HepG2 (cell line): ENCODE results near the gene PAQR5. TPM values are rescaled to one million over a fixed set of nuclear protein-coding genes. Genes with fewer than 3 reads are reported as not detected.

Source experiments
- AHDC1 ChIP-seq: sonication (generic); formaldehyde crosslinking; IDR thresholded peaks from 2 replicates; pipeline ENCODE4 v1.5.1; 2020; ENCODE audit warnings: mild to moderate bottlenecking, missing genetic modification reagents, borderline replicate concordance
- CBFB ChIP-seq: sonication (generic); formaldehyde crosslinking; IDR thresholded peaks from 2 replicates; pipeline ENCODE4 v1.4.0; 2020; ENCODE audit warnings: missing genetic modification reagents
- DDIT3 ChIP-seq: sonication (generic); formaldehyde crosslinking; IDR thresholded peaks from 2 replicates; pipeline ENCODE4 v1.4.0; 2020; ENCODE audit warnings: mild to moderate bottlenecking, missing genetic modification reagents
- DZIP1 ChIP-seq: sonication (generic); formaldehyde crosslinking; IDR thresholded peaks from 2 replicates; pipeline ENCODE4 v1.5.0; 2020; ENCODE audit warnings: mild to moderate bottlenecking, missing genetic modification reagents
- FOXC1 ChIP-seq: sonication (generic); formaldehyde crosslinking; IDR thresholded peaks from 2 replicates; pipeline ENCODE4 v1.8.0; 2022; ENCODE audit warnings: mild to moderate bottlenecking, missing genetic modification reagents, borderline replicate concordance
- FOXK2 ChIP-seq: fragments of 450-650 bp; IDR thresholded peaks from 2 replicates; pipeline ENCODE4 v1.6.1; 2016
- POLR2A ChIP-seq, 2 experiments: IDR thresholded peaks; 2 replicates each; pipeline ENCODE4 v1.6.1; 2011; ENCODE audit warnings: low read depth in 2 of 2, low read length in 2 of 2, mild to moderate bottlenecking in 1 of 2, moderate library complexity in 1 of 2; ENCODE audit not compliant: insufficient read depth in 1 of 2
- RCOR2 ChIP-seq: IDR thresholded peaks from 2 replicates; pipeline ENCODE4 v1.6.1; 2016; ENCODE audit warnings: missing biosample characterization, missing genetic modification reagents
- SOX13 ChIP-seq, 3 experiments: fragments of 450-650 bp in 1 of 3; sonication (generic) in 1 of 3; formaldehyde crosslinking in 1 of 3; IDR thresholded peaks in 2 of 3; conservative IDR thresholded peaks in 1 of 3; 2 replicates each; pipeline versions ENCODE4 v1.5.0 to v1.6.1; 2016 to 2020; ENCODE audit warnings: antibody characterized with exemption in 1 of 3, mild to moderate bottlenecking in 1 of 3, missing compliant biosample characterization in 1 of 3, missing genetic modification reagents in 1 of 3, moderate library complexity in 1 of 3
- ZBTB7A ChIP-seq: sonication (generic); formaldehyde crosslinking; IDR thresholded peaks from 2 replicates; pipeline ENCODE4 v1.8.0; 2022; ENCODE audit warnings: mild to moderate bottlenecking, missing genetic modification reagents
- ZFP37 ChIP-seq: sonication (generic); formaldehyde crosslinking; IDR thresholded peaks from 2 replicates; pipeline ENCODE4 v1.4.0; 2020; ENCODE audit warnings: missing genetic modification reagents, borderline replicate concordance
- ZGPAT ChIP-seq: IDR thresholded peaks from 2 replicates; pipeline ENCODE4 v1.6.1; 2016; ENCODE audit warnings: mild to moderate bottlenecking
- ZNF276 ChIP-seq: sonication (generic); formaldehyde crosslinking; IDR thresholded peaks from 2 replicates; pipeline ENCODE4 v1.4.0; 2020; ENCODE audit warnings: mild to moderate bottlenecking, low read depth, missing genetic modification reagents
- ZNF496 ChIP-seq: sonication (generic); formaldehyde crosslinking; IDR thresholded peaks from 2 replicates; pipeline ENCODE4 v1.8.1; 2023; ENCODE audit warnings: mild to moderate bottlenecking, moderate library complexity, missing genetic modification reagents; ENCODE audit not compliant: insufficient replicate concordance
- ZNF713 ChIP-seq: sonication (generic); formaldehyde crosslinking; IDR thresholded peaks from 2 replicates; pipeline ENCODE4 v1.4.0; 2020; ENCODE audit warnings: mild to moderate bottlenecking, missing genetic modification reagents
- ZSCAN30 ChIP-seq: sonication (generic); formaldehyde crosslinking; IDR thresholded peaks from 2 replicates; pipeline ENCODE4 v1.5.0; 2020; ENCODE audit warnings: mild to moderate bottlenecking, missing genetic modification reagents
- polyA plus RNA-seq, 8 experiments: library from polyadenylated mRNA; depleted of rRNA in 3 of 8; stranded (reverse) in 7 of 8; unstranded in 1 of 8; fragments of >200 nt; fragmentation: Illumina TruSeq in 4 of 8; extraction: Trizol in 4 of 8; gene quantifications; 2 replicates each; pipeline versions ENCODE4 v1.2.1 to v1.2.3, GENCODE V29; 2011 to 2016; ENCODE audit warnings: low read depth in 4 of 8, missing spikeins in 1 of 8, mixed read lengths in 1 of 8; ENCODE audit not compliant: insufficient read depth in 1 of 8
- total RNA-seq, 5 experiments: library from RNA; depleted of rRNA; stranded (reverse); fragments of >200 nt; fragmentation: Illumina TruSeq; extraction: Trizol; gene quantifications; 2 replicates each; pipeline ENCODE4 v1.2.3, GENCODE V29; 2016; ENCODE audit warnings: low read depth in 1 of 5

PAQR5 gene
- total and polyA plus RNA-seq, 2 of the 13 experiments (the other 11 are each of a cell fraction or from before 2014, with no cell fraction given) = 0.53 to 1.3 TPM

GRCh38 chr15:69452692-69453521 lies 154.2 kb downstream of the PAQR5 start, which contains the start of gene RPLP1 (continued):
- TF ChIP-seq CBFB (CRISPR knock-in tag) (no peak; the same call in 1 of the 2 replicates), ZGPAT (CRISPR knock-in tag) (peak; percentile 76; the same call in 1 of the 2 replicates), ZNF713 (CRISPR knock-in tag) (no peak), ZNF276 (CRISPR knock-in tag) (0 out of 2 replicates have a peak, but pooled peaks have one; percentile 13), ZNF496 (CRISPR knock-in tag) (no peak), ZBTB7A (CRISPR knock-in tag) (no peak), FOXC1 (CRISPR knock-in tag) (peak; percentile 78), RCOR2 (no peak), DDIT3 (CRISPR knock-in tag) (0 out of 2 replicates have a peak, but pooled peaks have one; percentile 14), AHDC1 (no peak), FOXK2 (no peak), ZFP37 (CRISPR knock-in tag) (no peak), ZSCAN30 (CRISPR knock-in tag) (no peak), SOX13 (IDR thresholded peaks at IDR 0.05) (peak; percentile 16; the same call in 1 of the 2 replicates), SOX13 (CRISPR knock-in tag; conservative IDR thresholded peaks at IDR 0.05 in 1 of 2, IDR thresholded peaks at IDR 0.05 in 1 of 2) (peak in 1 of 2 experiments; percentile 16; a peak in 1 of 4 replicates), POLR2A (IDR thresholded peaks at IDR 0.05; ENCODE audit: insufficient read depth in 1 of 2, low read depth in 2 of 2, low read length in 2 of 2) (peak; percentile 99 to 100), DZIP1 (no peak; the same call in 1 of the 2 replicates)
